Measurements from ENCODE around the gene OR2V1.
"Not testable (repeated sequence)": the region's sequence is repeated elsewhere in the genome, so short reads cannot be mapped to it uniquely, and the experiment has no call there.

The OR2V1 gene

GRCh38 chr5:181167814-181168488, 37.0 kb upstream of the OR2V1 start:
- H3K9ac ChIP-seq (ENCODE audit: low read depth, low read length), result no peak overlapping the region
- H3K4me1 ChIP-seq (ENCODE audit: control insufficient read depth, insufficient read depth, low read length), result peaks cover 3% of the 10 kb centered on the region
- H3K36me3 ChIP-seq (ENCODE audit: insufficient read depth, low read length), result no peaks in the 10 kb centered on the region
- H3K9me3 ChIP-seq (replicated peaks; ENCODE audit: low read length), result no peaks in the 10 kb centered on the region
- no peak overlapping the region for H3K4me3 ChIP-seq (ENCODE audit: low read length)
- H3K4me2 ChIP-seq (ENCODE audit: low read length), result no peak overlapping the region
- peaks cover 38% of the 10 kb centered on the region for H3K27me3 ChIP-seq (ENCODE audit: control insufficient read depth, insufficient read depth, low read length)

- Histone ChIP-seq H3K27me3 (ENCODE audit: control insufficient read depth, insufficient read depth, low read length) (peaks cover 32% of the 10 kb centered on the region), H3K4me3 (ENCODE audit: low read length) (no peak overlapping the region), H3K9ac (ENCODE audit: low read depth, low read length) (no peak overlapping the region), H3K4me2 (ENCODE audit: low read length) (no peak overlapping the region), H3K9me3 (replicated peaks; ENCODE audit: low read length) (no peaks in the 10 kb centered on the region), H3K4me1 (ENCODE audit: control insufficient read depth, insufficient read depth, low read length) (peaks cover 3% of the 10 kb centered on the region), H3K36me3 (ENCODE audit: insufficient read depth, low read length) (no peaks in the 10 kb centered on the region)
These were observed 36.1 kb upstream of the OR2V1 start for GRCh38 chr5:181166812-181167733.

GRCh38 chr5:181164076-181164952, 33.3 kb upstream of the OR2V1 start:
- H3K9me3 ChIP-seq (replicated peaks; ENCODE audit: low read length), result no peaks in the 10 kb centered on the region
- H3K4me1 ChIP-seq (ENCODE audit: control insufficient read depth, insufficient read depth, low read length), result peaks cover 13% of the 10 kb centered on the region
- no peak overlapping the region for H3K4me2 ChIP-seq (ENCODE audit: low read length)
- no peak overlapping the region for H3K4me3 ChIP-seq (ENCODE audit: low read length)
- H3K36me3 ChIP-seq (ENCODE audit: insufficient read depth, low read length), result no peaks in the 10 kb centered on the region
- peaks cover 17% of the 10 kb centered on the region for H3K27me3 ChIP-seq (ENCODE audit: control insufficient read depth, insufficient read depth, low read length)
- H3K9ac ChIP-seq (ENCODE audit: low read depth, low read length), result no peak overlapping the region

DNA sequence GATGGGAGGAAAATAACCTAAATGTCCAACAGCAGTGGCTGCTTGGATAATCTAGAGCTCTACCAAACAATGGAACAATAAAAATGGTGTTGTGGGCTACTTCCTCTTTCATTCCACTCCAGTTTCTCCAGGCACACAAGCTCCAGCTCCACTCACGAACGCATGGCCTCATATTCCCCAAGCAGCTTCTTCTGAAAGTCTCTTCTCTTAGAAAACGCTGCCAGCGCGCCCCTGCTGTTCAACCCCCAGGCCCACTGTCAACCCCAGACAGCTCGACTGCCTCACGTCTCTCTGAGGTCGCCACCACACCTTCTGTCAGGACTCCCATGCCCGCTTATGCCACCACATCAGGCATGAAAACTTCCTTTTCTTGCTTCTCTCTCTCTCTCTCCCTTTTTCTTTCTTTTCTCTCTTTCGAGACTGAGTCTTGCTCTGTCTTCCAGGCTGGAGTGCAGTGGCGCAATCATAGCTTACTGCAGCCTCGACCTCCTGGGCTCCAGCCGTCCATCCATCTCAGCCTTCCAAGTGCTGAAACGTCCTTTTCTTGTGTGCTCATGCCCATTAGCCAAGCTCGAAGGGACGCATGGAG, 32.6 kb upstream of the OR2V1 start:
- H3K4me3 ChIP-seq (ENCODE audit: low read length), result no peak overlapping the region
- H3K9ac ChIP-seq (ENCODE audit: low read depth, low read length), result no peak overlapping the region
- H3K4me2 ChIP-seq (ENCODE audit: low read length), result no peak overlapping the region
- no peaks in the 10 kb centered on the region for H3K36me3 ChIP-seq (ENCODE audit: insufficient read depth, low read length)
- peaks cover 13% of the 10 kb centered on the region for H3K4me1 ChIP-seq (ENCODE audit: control insufficient read depth, insufficient read depth, low read length)
- H3K9me3 ChIP-seq (replicated peaks; ENCODE audit: low read length), result no peaks in the 10 kb centered on the region
- H3K27me3 ChIP-seq (ENCODE audit: control insufficient read depth, insufficient read depth, low read length), result peaks cover 14% of the 10 kb centered on the region

GRCh38 chr5:181161534-181162175, 30.7 kb upstream of the OR2V1 start:
- Histone ChIP-seq H3K9ac (ENCODE audit: low read depth, low read length) (no peak overlapping the region), H3K4me2 (ENCODE audit: low read length) (peak overlapping the region; percentile 72), H3K36me3 (ENCODE audit: insufficient read depth, low read length) (no peaks in the 10 kb centered on the region), H3K27me3 (ENCODE audit: control insufficient read depth, insufficient read depth, low read length) (peaks cover 14% of the 10 kb centered on the region), H3K4me1 (ENCODE audit: control insufficient read depth, insufficient read depth, low read length) (peaks cover 13% of the 10 kb centered on the region), H3K4me3 (ENCODE audit: low read length) (peak overlapping the region; percentile 60), H3K9me3 (replicated peaks; ENCODE audit: low read length) (no peaks in the 10 kb centered on the region)

- H3K36me3 ChIP-seq (ENCODE audit: insufficient read depth, low read length); H3K9me3 ChIP-seq (replicated peaks; ENCODE audit: low read length); H3K9ac ChIP-seq (ENCODE audit: low read depth, low read length): not testable (repeated sequence)
- Histone ChIP-seq H3K4me3 (ENCODE audit: low read length) (peak overlapping the region; percentile 60), H3K4me2 (ENCODE audit: low read length) (peak overlapping the region; percentile 72), H3K27me3 (ENCODE audit: control insufficient read depth, insufficient read depth, low read length) (peaks cover 20% of the 10 kb centered on the region), H3K4me1 (ENCODE audit: control insufficient read depth, insufficient read depth, low read length) (peaks cover 13% of the 10 kb centered on the region)
These were observed 30.0 kb upstream of the OR2V1 start for GRCh38 chr5:181160755-181161533.

DNA sequence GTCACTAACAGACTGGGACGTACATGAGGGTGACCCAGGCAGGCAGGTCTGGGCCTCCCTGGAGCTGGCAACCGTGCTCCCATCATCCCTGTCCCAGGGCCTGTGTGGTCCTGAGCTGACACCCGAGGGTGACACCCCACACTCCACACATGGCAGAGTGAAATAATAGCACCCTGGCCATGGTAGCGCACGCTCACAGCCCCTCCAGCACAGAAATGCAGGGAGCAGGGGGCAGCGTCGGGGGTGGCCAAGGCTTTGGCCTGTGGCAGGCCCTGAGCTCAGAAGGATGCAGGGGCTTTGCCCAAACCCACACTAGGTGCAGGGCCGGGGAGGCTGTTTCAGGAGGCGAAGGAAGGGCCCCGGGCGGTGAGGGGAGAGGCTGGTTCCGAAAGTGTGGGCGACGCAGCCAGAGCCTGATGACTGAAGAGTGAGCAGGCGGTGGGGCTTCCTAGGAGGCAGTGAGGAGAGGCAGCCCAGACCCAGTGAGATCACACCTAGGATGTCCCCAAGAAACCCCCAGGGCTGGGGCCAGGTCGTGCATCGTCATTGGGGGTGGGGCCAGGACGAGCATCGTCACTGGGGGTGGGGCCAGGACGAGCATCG, 29.3 kb upstream of the OR2V1 start:
- Histone ChIP-seq H3K9ac (ENCODE audit: low read depth, low read length) (peak overlapping the region; percentile 54), H3K27me3 (ENCODE audit: control insufficient read depth, insufficient read depth, low read length) (peaks cover 25% of the 10 kb centered on the region), H3K4me1 (ENCODE audit: control insufficient read depth, insufficient read depth, low read length) (peaks cover 13% of the 10 kb centered on the region), H3K36me3 (ENCODE audit: insufficient read depth, low read length) (no peaks in the 10 kb centered on the region), H3K4me2 (ENCODE audit: low read length) (peak overlapping the region; percentile 81), H3K9me3 (replicated peaks; ENCODE audit: low read length) (no peaks in the 10 kb centered on the region), H3K4me3 (ENCODE audit: low read length) (peak overlapping the region; percentile 71)

DNA sequence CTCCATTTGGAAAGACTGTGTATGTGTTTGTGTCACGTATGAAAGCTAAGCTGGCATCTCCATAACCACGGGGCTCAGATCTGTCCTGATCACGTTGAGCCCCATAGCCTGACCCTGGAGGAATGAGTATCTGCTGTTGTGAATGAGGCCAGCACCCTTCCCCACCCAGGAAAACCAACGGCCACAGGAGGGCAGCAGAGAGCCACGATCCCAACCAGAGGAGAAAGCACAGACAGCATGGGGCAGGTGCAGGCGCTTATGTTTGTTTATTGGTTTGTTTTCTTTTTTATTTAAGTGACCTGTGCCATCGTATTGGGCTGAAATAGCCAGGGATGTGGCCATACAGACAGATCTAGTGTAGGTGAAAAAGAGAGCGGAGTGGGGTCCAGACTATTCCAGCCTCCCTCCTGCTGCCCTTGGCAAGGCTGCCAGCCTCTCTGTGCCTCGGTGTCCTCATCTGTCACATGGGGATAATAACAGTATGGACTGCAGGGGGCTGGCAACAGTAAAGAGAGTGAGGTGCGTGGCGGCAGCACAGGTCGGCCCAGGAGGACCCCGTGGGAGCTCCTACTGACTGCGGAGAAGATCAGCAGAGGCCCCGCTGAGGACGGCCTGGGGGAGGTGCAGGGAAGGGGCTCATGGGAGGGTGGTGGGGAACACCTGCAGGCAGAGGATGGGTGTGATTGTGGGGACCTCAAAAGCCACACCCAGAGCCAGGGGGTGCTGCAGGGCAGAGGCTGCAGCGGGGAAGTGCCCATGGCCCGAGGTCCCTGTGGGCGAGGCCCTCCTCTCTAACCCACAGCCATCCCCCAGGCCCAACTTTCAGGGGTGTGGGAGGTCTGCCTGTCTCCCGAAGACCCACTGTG, 28.6 kb upstream of the OR2V1 start:
- H3K4me3 ChIP-seq (ENCODE audit: low read length), result no peak overlapping the region
- peak overlapping the region; percentile 81 for H3K4me2 ChIP-seq (ENCODE audit: low read length)
- H3K9ac ChIP-seq (ENCODE audit: low read depth, low read length), result peak overlapping the region; percentile 54
- H3K9me3 ChIP-seq (replicated peaks; ENCODE audit: low read length), result no peaks in the 10 kb centered on the region
- H3K27me3 ChIP-seq (ENCODE audit: control insufficient read depth, insufficient read depth, low read length), result peaks cover 25% of the 10 kb centered on the region
- H3K36me3 ChIP-seq (ENCODE audit: insufficient read depth, low read length), result no peaks in the 10 kb centered on the region
- peaks cover 13% of the 10 kb centered on the region for H3K4me1 ChIP-seq (ENCODE audit: control insufficient read depth, insufficient read depth, low read length)

GRCh38 chr5:181158869-181159268, 27.9 kb upstream of the OR2V1 start:
- Histone ChIP-seq H3K4me2 (ENCODE audit: low read length) (no peak overlapping the region), H3K4me1 (ENCODE audit: control insufficient read depth, insufficient read depth, low read length) (peaks cover 13% of the 10 kb centered on the region), H3K4me3 (ENCODE audit: low read length) (no peak overlapping the region), H3K36me3 (ENCODE audit: insufficient read depth, low read length) (no peaks in the 10 kb centered on the region), H3K9ac (ENCODE audit: low read depth, low read length) (no peak overlapping the region), H3K9me3 (replicated peaks; ENCODE audit: low read length) (no peaks in the 10 kb centered on the region), H3K27me3 (ENCODE audit: control insufficient read depth, insufficient read depth, low read length) (peaks cover 25% of the 10 kb centered on the region)

Data from skeletal muscle satellite cell (primary cell).